GM21825 (cell line): ENCODE measurements around the gene AMH.
A peak's percentile ranks its signal among the peaks of the same experiment; 100 is the strongest.

Experiments
- ATAC-seq: cut with Tn5 transposase; IDR thresholded peaks from one replicate; pipeline ENCODE4 v1.9.1; 2021; ENCODE audit warnings: mild to moderate bottlenecking, moderate library complexity; ENCODE audit not compliant: unreplicated experiment

Gene AMH

GRCh38 chr19:2234996-2235380, 14.1 kb upstream of the AMH start:
- no peak for ATAC-seq

GRCh38 chr19:2235381-2236063, 13.6 kb upstream of the AMH start:
- ATAC-seq, result peak; percentile 21

- ATAC-seq, result peak; percentile 16
These were observed 13.1 kb upstream of the AMH start for GRCh38 chr19:2236064-2236313.

GRCh38 chr19:2236314-2237050, 12.6 kb upstream of the AMH start, which contains the start of the genes PLEKHJ1 and SF3A2:
TSS of gene PLEKHJ1 (minus strand) at chr19:2236329. CDS start at chr19:2236248, 81 bp downstream.
TSS of gene SF3A2 (plus strand) at chr19:2236824. CDS start at chr19:2243419, 6,595 bp downstream.
- peak; percentile 59 for ATAC-seq

GRCh38 chr19:2237051-2237868, 11.9 kb upstream of the AMH start:
- no peak for ATAC-seq

- ATAC-seq, result no peak
These were observed 11.3 kb upstream of the AMH start for GRCh38 chr19:2237869-2238153.

- no peak for ATAC-seq
These were observed 9.9 kb upstream of the AMH start for GRCh38 chr19:2239173-2239572.

GRCh38 chr19:2239771-2240770, 9.1 kb upstream of the AMH start:
- no peak for ATAC-seq

GRCh38 chr19:2240881-2241760, 8.0 kb upstream of the AMH start:
- ATAC-seq, result no peak

- no peak for ATAC-seq
These were observed 7.0 kb upstream of the AMH start for GRCh38 chr19:2242092-2242537.

- ATAC-seq, result no peak
These were observed 6.3 kb upstream of the AMH start for GRCh38 chr19:2242816-2243215.

GRCh38 chr19:2243274-2244124, 5.6 kb upstream of the AMH start:
- ATAC-seq, result no peak

- no peak for ATAC-seq
These were observed 5.1 kb upstream of the AMH start for GRCh38 chr19:2244125-2244411.

GRCh38 chr19:2244486-2244885, 4.6 kb upstream of the AMH start:
- no peak for ATAC-seq

GRCh38 chr19:2245273-2245672, 3.9 kb upstream of the AMH start:
- ATAC-seq, result no peak

- no peak for ATAC-seq
These were observed 3.0 kb upstream of the AMH start for GRCh38 chr19:2246014-2246620.

GRCh38 chr19:2246801-2247361, 2.2 kb upstream of the AMH start:
- no peak for ATAC-seq

- no peak for ATAC-seq
These were observed 1.6 kb upstream of the AMH start for GRCh38 chr19:2247433-2248101.
